IMR-90 (cell line): ENCODE data around the gene MYH10. TPM values are rescaled to one million over a fixed set of nuclear protein-coding genes. Genes with fewer than 3 reads are reported as not detected.

Experiments
- ATAC-seq: fragments of 200-7000 bp; cut with Tn5 transposase; 2 replicates; pipeline ENCODE4 v1.9.1; 2020; ENCODE audit warnings: low read depth, mild to moderate bottlenecking, moderate library complexity
- BruUV-seq: library from RNA; stranded (reverse); fragments of 400-500 nt; replicated peaks from 2 replicates; lab custom pipeline; 2021; lab: Mats Ljungman, UMichigan
- CTCF ChIA-PET: fragments of 300-600 bp; formaldehyde crosslinking; extraction: SDS; loops from one replicate; lab custom pipeline; 2021; ENCODE audit warnings: antibody characterized with exemption; lab: Yijun Ruan, JAX
- POLR2A ChIA-PET: fragments of 300-600 bp; sonication (Branson Sonifier 250); formaldehyde crosslinking; loops from one replicate; lab custom pipeline; 2022; ENCODE audit warnings: antibody characterized with exemption; ENCODE audit not compliant: unreplicated experiment; lab: Charles Lee
- DNase-seq: peaks from one replicate; pipeline ENCODE4 v3.0.0; 2013
- H2AFZ ChIP-seq: replicated peaks from 2 replicates; pipeline ENCODE3; 2013; ENCODE audit warnings: low read length, mild to moderate bottlenecking; ENCODE audit not compliant: poor library complexity
- H2AK5ac ChIP-seq: 2 replicates; pipeline ENCODE4 v1.6.1; 2013; ENCODE audit warnings: low read depth, low read length, inconsistent platforms
- H2AK9ac ChIP-seq: replicated peaks from 2 replicates; pipeline ENCODE3; 2013; ENCODE audit warnings: mild to moderate bottlenecking, low read depth, low read length, moderate library complexity; ENCODE audit not compliant: poor library complexity
- H2BK120ac ChIP-seq: 2 replicates; pipeline ENCODE4 v1.6.1; 2013; ENCODE audit warnings: low read depth, low read length, inconsistent platforms
- H2BK15ac ChIP-seq: 3 replicates; pipeline ENCODE4 v1.6.1; 2013; ENCODE audit warnings: low read depth, low read length, inconsistent platforms
- H2BK20ac ChIP-seq: 2 replicates; pipeline ENCODE4 v1.6.1; 2013; ENCODE audit warnings: low read depth, mild to moderate bottlenecking, inconsistent platforms, low read length, moderate library complexity
- H2BK5ac ChIP-seq: 2 replicates; pipeline ENCODE4 v1.6.1; 2013; ENCODE audit warnings: mild to moderate bottlenecking, low read depth, low read length, inconsistent platforms; ENCODE audit not compliant: poor library complexity, severe bottlenecking
- H3K14ac ChIP-seq: replicated peaks from 2 replicates; pipeline ENCODE4 v1.6.1; 2013; ENCODE audit warnings: low read depth, low read length, inconsistent platforms
- H3K18ac ChIP-seq: 2 replicates; pipeline ENCODE4 v1.6.1; 2013; ENCODE audit warnings: low read depth, low read length, control low read depth
- H3K23ac ChIP-seq: 2 replicates; pipeline ENCODE4 v1.6.1; 2013; ENCODE audit warnings: low read depth, low read length, inconsistent platforms
- H3K27ac ChIP-seq: 2 replicates; pipeline ENCODE4 v1.5.1; 2013; ENCODE audit warnings: mild to moderate bottlenecking, control low read depth, low read length; ENCODE audit not compliant: insufficient read depth
- H3K27me3 ChIP-seq: 2 replicates; pipeline ENCODE4 v1.6.1; 2013; ENCODE audit warnings: low read length; ENCODE audit not compliant: control insufficient read depth, insufficient read depth
- H3K36me3 ChIP-seq: 2 replicates; pipeline ENCODE4 v1.6.1; 2013; ENCODE audit warnings: low read length, mixed read lengths; ENCODE audit not compliant: control insufficient read depth, insufficient read depth
- H3K4ac ChIP-seq: 2 replicates; pipeline ENCODE4 v1.6.1; 2013; ENCODE audit warnings: low read depth, low read length, inconsistent platforms
- H3K4me1 ChIP-seq: 2 replicates; pipeline ENCODE4 v1.6.1; 2013; ENCODE audit warnings: low read length, mixed read lengths; ENCODE audit not compliant: control insufficient read depth, insufficient read depth
- H3K4me2 ChIP-seq: 2 replicates; pipeline ENCODE4 v1.6.1; 2013; ENCODE audit warnings: low read depth, mild to moderate bottlenecking, control low read depth, low read length, moderate library complexity
- H3K4me3 ChIP-seq: 2 replicates; pipeline ENCODE4 v1.5.1; 2013; ENCODE audit warnings: low read depth, mild to moderate bottlenecking, control low read depth, low read length, moderate library complexity; ENCODE audit not compliant: insufficient read depth
- H3K56ac ChIP-seq: 2 replicates; pipeline ENCODE4 v1.6.1; 2013; ENCODE audit warnings: low read length, inconsistent platforms; ENCODE audit not compliant: insufficient read depth; ENCODE audit errors: extremely low read depth
- H3K79me1 ChIP-seq, 2 experiments: 2 replicates each; pipeline ENCODE4 v1.6.1; 2013; ENCODE audit warnings: low read length in 2 of 2, inconsistent platforms in 1 of 2, low read depth in 1 of 2
- H3K9ac ChIP-seq: 2 replicates; pipeline ENCODE4 v1.6.1; 2013; ENCODE audit warnings: low read depth, low read length, control low read depth
- H3K9me1 ChIP-seq: 2 replicates; pipeline ENCODE4 v1.6.1; 2013; ENCODE audit warnings: low read length, inconsistent platforms; ENCODE audit not compliant: insufficient read depth
- H3K9me3 ChIP-seq: 2 replicates; pipeline ENCODE4 v1.6.1; 2013; ENCODE audit warnings: low read length; ENCODE audit not compliant: control insufficient read depth, insufficient read depth
- H4K20me1 ChIP-seq: 2 replicates; pipeline ENCODE4 v1.6.1; 2013; ENCODE audit warnings: low read length, inconsistent platforms; ENCODE audit not compliant: insufficient read depth
- H4K5ac ChIP-seq: 2 replicates; pipeline ENCODE4 v1.6.1; 2013; ENCODE audit warnings: mild to moderate bottlenecking, low read depth, low read length, control low read depth
- H4K8ac ChIP-seq, 2 experiments: 2 replicates each; pipeline ENCODE4 v1.6.1; 2013; ENCODE audit warnings: low read depth in 2 of 2, low read length in 2 of 2, control low read depth in 1 of 2, inconsistent platforms in 1 of 2
- H4K91ac ChIP-seq: 2 replicates; pipeline ENCODE4 v1.6.1; 2013; ENCODE audit warnings: low read depth, low read length, inconsistent platforms; ENCODE audit not compliant: insufficient read depth
- CEBPB ChIP-seq: IDR thresholded peaks from 2 replicates; pipeline ENCODE4 v1.6.1; 2012; ENCODE audit warnings: low read depth, low read length, improper control_type of control experiment
- NFE2L2 ChIP-seq: fragments of 150-350 bp; IDR thresholded peaks from 2 replicates; pipeline ENCODE4 v1.6.1; 2016; ENCODE audit warnings: low read depth, mild to moderate bottlenecking, low read length
- WGBS, 2 experiments: methylation state at CpG; one replicate each; pipeline versions ENCODE4 v1.1.5 to v1.1.7; 2013; ENCODE audit warnings: missing lambda C conversion rate in 2 of 2; ENCODE audit not compliant: insufficient read length in 1 of 2; ENCODE audit errors: extremely low coverage in 2 of 2; 5-methylcytosine and 5-hydroxymethylcytosine counted together
- dilution Hi-C: fragments of 300-500 bp; cut with HindIII; formaldehyde crosslinking; loops from one replicate; pipeline ENCODE4 v1.14.3; 2018; ENCODE audit warnings: low sequenced_read_pairs; ENCODE audit not compliant: unreplicated experiment
- in situ Hi-C: fragments of 300-500 bp; cut with MboI; formaldehyde crosslinking; loops from 3 replicates; pipeline ENCODE4 v1.14.3; 2019; ENCODE audit warnings: low sequenced_read_pairs, inconsistent platforms, mixed read lengths
- intact Hi-C: fragments of 100-400 bp; cut with micrococcal nuclease; formaldehyde crosslinking; loops from 2 replicates; pipeline ENCODE4 v1.10.0; 2022
- polyA plus RNA-seq, 3 experiments: library from polyadenylated mRNA; depleted of rRNA; stranded (reverse); fragments of >200 nt; gene quantifications; 2 replicates each; pipeline ENCODE4 v1.2.3, GENCODE V29; 2012; ENCODE audit warnings: low replicate concordance in 1 of 3
- total RNA-seq: library from RNA; depleted of rRNA; stranded (reverse); fragments of >200 nt; gene quantifications from 2 replicates; pipeline ENCODE4 v1.2.3, GENCODE V29; 2012

MYH10 gene
- total and polyA plus RNA-seq, 2 of the 4 experiments (the other 2 are of a cell fraction) = 71.2 to 95.2 TPM

DNA sequence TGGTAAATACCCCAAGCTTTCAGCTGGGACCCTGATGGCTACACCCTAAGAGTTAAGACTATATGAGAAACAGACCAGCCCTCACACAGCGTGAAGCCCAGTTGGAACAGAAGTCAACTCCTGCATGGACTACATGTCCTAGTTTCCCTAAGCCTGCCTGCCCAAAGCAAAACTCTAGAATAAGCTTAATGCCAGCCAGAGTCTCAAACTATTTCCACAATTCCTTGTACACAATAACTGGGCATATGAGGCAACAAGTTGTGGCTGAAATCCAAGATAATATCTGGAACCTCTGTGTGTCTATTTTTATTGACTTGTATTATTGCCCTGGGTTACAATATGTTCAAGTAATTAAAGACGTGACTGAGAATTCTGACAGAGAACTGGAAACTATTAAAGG is 19.4 kb downstream of the MYH10 start:
- intact Hi-C loops = no loop called here
- no peak overlapping the region for H4K91ac ChIP-seq
- H2AK5ac ChIP-seq = no peak overlapping the region
- no peak overlapping the region for H2AK9ac ChIP-seq
- no peak overlapping the region for H2BK5ac ChIP-seq
- BruUV-seq = no TSS peak
- WGBS, 2 experiments = 100% methylated on average over 1 of the region's 2 CpGs; no CpG with 5 or more reads in 1 of the 2 experiments
- H3K9me1 ChIP-seq = peaks cover 19% of the 10 kb centered on the region
- H3K27ac ChIP-seq = no peak overlapping the region
- no peak overlapping the region for H3K9ac ChIP-seq
- no peak overlapping the region for H3K56ac ChIP-seq
- H3K23ac ChIP-seq = no peak overlapping the region
- H3K79me1 ChIP-seq = peaks cover 37 to 70% of the 10 kb centered on the region in 2 experiments
- no peak overlapping the region for H4K5ac ChIP-seq
- no peak overlapping the region for H4K8ac ChIP-seq
- ATAC-seq (no peak), DNase-seq (no peak)
- H3K14ac ChIP-seq = no peak overlapping the region
- in situ Hi-C loops = no loop called here
- no peak overlapping the region for H2BK20ac ChIP-seq
- no peaks in the 10 kb centered on the region for H3K27me3 ChIP-seq
- H2BK15ac ChIP-seq = no peak overlapping the region
- CTCF ChIA-PET = interaction anchor here (0.6 kb wide), 1 partner anchor 739 kb away, joined by 3 read pairs; no protein-coding TSS in a partner anchor
- no peak overlapping the region for H3K4ac ChIP-seq
- no peak overlapping the region for H3K4me3 ChIP-seq
- dilution Hi-C loops = no loop called here
- TF ChIP-seq CEBPB (peak; percentile 27; the same call in 1 of the 2 replicates), NFE2L2 (no peak)
- no peak overlapping the region for H2BK120ac ChIP-seq
- POLR2A ChIA-PET = no interaction called here
- H4K20me1 ChIP-seq = peaks cover 21% of the 10 kb centered on the region
- H3K4me2 ChIP-seq = no peak overlapping the region
- H3K36me3 ChIP-seq = no peaks in the 10 kb centered on the region; the same call in 1 of the 2 replicates
- H2AFZ ChIP-seq = no peak overlapping the region
- 0 out of 2 replicates have a peak, but pooled peaks cover 1% of the 10 kb centered on the region for H3K9me3 ChIP-seq
- H3K4me1 ChIP-seq = peaks cover 7% of the 10 kb centered on the region
- H3K18ac ChIP-seq = no peak overlapping the region
